ENCODE results near the gene S1PR3. TPM values are rescaled to one million over a fixed set of nuclear protein-coding genes. Genes with fewer than 3 reads are reported as not detected.

The S1PR3 gene
- total RNA-seq, 1 experiment from 2014 or later = 38.7 TPM

Other genes starting within 250 kb of the S1PR3 start
- gene SHC3, start 187.3 kb downstream of the S1PR3 start, total RNA-seq (2014; rRNA removed; shearing (Covaris generic); ENCODE audit: low replicate concordance) = 0.69 TPM in 1 of 2 replicates, not detected in the other

Measured in MG63 (cell line).